Sigmoid colon (tissue), 4 donors: ENCODE results near the gene BTBD9.

ENCODE experiments used
- EP300 ChIP-seq, 4 donors: sonication (generic); formaldehyde crosslinking; IDR thresholded peaks; one replicate each; pipeline ENCODE4 v1.6.1; 2017; ENCODE audit warnings: antibody characterized with exemption in 4 of 4
- POLR2A ChIP-seq, 2 donors: fragments of 450-650 bp; IDR thresholded peaks; one replicate each; pipeline ENCODE4 v1.6.1; 2016; ENCODE audit warnings: antibody characterized with exemption in 2 of 2, mild to moderate bottlenecking in 2 of 2, moderate library complexity in 2 of 2
- TF ChIP-seq, protein P1 (sequence below), 4 experiments: fragments of 450-650 bp in 3 of 4; fragments of 200-600 bp in 1 of 4; IDR thresholded peaks; one replicate each; pipeline ENCODE4 v1.5.1; 2016 to 2019; ENCODE audit warnings: antibody characterized with exemption in 4 of 4, mild to moderate bottlenecking in 3 of 4, moderate library complexity in 2 of 4

DNA sequence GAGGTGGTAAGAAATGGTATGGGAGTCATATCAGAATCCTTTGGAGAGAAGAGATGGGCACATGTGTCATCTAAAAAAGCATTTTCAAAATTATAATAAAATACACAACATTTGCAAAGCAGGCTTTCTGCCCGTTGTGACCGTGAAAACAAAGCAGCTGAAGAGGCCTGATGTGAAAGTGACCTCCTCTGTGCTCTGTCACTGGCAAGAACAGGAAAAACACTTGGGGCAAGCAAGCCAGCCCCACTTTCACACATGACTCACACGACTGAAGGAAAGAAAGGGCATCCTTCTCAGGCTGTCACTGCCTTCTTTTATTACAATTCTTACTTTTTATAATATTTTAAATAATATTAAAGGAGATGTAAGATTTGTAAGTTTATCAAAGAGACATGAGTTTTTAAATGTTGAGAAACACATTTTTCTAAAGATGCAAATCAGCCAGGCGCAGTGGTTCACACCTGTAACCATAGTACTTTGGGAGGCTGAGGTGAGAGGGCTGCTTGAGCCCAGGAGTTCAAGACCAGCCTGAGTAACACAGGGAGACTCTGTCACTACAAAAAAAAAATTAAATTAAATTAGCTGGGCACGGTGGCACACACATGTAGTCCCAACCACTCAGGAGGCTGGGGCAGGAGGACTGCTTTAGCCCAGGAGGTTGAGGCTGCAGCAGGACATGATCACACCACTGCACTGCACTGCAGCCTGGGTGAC is 143.7 kb downstream of the BTBD9 start:
- TF ChIP-seq, protein P1, sequence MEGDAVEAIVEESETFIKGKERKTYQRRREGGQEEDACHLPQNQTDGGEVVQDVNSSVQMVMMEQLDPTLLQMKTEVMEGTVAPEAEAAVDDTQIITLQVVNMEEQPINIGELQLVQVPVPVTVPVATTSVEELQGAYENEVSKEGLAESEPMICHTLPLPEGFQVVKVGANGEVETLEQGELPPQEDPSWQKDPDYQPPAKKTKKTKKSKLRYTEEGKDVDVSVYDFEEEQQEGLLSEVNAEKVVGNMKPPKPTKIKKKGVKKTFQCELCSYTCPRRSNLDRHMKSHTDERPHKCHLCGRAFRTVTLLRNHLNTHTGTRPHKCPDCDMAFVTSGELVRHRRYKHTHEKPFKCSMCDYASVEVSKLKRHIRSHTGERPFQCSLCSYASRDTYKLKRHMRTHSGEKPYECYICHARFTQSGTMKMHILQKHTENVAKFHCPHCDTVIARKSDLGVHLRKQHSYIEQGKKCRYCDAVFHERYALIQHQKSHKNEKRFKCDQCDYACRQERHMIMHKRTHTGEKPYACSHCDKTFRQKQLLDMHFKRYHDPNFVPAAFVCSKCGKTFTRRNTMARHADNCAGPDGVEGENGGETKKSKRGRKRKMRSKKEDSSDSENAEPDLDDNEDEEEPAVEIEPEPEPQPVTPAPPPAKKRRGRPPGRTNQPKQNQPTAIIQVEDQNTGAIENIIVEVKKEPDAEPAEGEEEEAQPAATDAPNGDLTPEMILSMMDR (IDR thresholded peaks at IDR 0.05), result no peak
- TF ChIP-seq POLR2A (IDR thresholded peaks at IDR 0.05), result no peak
- TF ChIP-seq EP300 (IDR thresholded peaks at IDR 0.05), result no peak
